Gastrocnemius medialis (tissue), 4 donors: ENCODE data around the gene PNPLA3.

Experiments
- POLR2A ChIP-seq, 2 donors: fragments of 450-650 bp; IDR thresholded peaks; one replicate each; pipeline ENCODE4 v1.6.1; 2017; ENCODE audit warnings: antibody characterized with exemption in 2 of 2, mild to moderate bottlenecking in 2 of 2, moderate library complexity in 2 of 2
- TF ChIP-seq, protein P1 (sequence below), 5 experiments: fragments of 450-650 bp in 3 of 5; fragments of 200-600 bp in 2 of 5; sonication (generic) in 2 of 5; IDR thresholded peaks in 4 of 5; conservative IDR thresholded peaks in 1 of 5; 1 replicate in 4 of 5; 2 replicates in 1 of 5; pipeline ENCODE4 v1.5.1; 2016 to 2019; ENCODE audit warnings: antibody characterized with exemption in 5 of 5, mild to moderate bottlenecking in 3 of 5, moderate library complexity in 3 of 5

DNA sequence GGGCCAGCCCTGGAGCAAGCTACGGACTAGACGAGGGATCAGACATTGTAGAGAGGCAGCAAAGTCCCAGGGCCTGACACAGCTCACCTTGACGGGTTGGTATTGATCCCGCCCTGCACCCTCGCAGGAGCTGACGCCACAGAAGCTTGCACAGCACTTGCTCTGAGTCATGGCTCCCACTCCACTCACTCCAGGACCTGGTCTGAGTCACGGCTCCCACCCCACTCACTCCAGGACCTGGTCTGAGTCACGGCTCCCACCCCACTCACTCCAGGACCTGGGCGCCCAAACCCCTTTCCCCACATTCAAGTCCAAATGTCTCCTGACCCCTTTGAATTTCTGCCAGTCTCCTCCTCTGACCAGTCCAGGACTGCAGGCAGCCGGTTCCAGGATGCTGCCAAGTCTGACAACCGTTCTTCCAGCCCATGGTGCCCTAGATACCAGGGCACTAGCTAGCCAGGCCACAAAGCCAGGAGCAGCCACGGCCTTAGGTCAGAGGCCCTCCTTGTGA is 25.8 kb upstream of the PNPLA3 start:
- TF ChIP-seq, protein P1, sequence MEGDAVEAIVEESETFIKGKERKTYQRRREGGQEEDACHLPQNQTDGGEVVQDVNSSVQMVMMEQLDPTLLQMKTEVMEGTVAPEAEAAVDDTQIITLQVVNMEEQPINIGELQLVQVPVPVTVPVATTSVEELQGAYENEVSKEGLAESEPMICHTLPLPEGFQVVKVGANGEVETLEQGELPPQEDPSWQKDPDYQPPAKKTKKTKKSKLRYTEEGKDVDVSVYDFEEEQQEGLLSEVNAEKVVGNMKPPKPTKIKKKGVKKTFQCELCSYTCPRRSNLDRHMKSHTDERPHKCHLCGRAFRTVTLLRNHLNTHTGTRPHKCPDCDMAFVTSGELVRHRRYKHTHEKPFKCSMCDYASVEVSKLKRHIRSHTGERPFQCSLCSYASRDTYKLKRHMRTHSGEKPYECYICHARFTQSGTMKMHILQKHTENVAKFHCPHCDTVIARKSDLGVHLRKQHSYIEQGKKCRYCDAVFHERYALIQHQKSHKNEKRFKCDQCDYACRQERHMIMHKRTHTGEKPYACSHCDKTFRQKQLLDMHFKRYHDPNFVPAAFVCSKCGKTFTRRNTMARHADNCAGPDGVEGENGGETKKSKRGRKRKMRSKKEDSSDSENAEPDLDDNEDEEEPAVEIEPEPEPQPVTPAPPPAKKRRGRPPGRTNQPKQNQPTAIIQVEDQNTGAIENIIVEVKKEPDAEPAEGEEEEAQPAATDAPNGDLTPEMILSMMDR (IDR thresholded peaks at IDR 0.05 in 4 of 5, conservative IDR thresholded peaks at IDR 0.05 in 1 of 5) = no peak
- no peak for TF ChIP-seq POLR2A (IDR thresholded peaks at IDR 0.05)
